PC-9 (cell line): ENCODE measurements around the gene PCYT2.

Experiments used
- CTCF ChIP-seq: fragments of 200-600 bp; sonication (generic); conservative IDR thresholded peaks from 2 replicates; pipeline ENCODE4 v1.6.1; 2017; ENCODE audit warnings: mixed run types, antibody characterized with exemption, mild to moderate bottlenecking, moderate library complexity
- EZH2 ChIP-seq: fragments of 200-600 bp; sonication (generic); IDR thresholded peaks from 2 replicates; pipeline ENCODE4 v1.8.0; 2017; ENCODE audit warnings: antibody characterized with exemption, low read depth

GRCh38 chr17:81910840-81911276 is 341 bp downstream of the PCYT2 start:
- no peak for TF ChIP-seq CTCF
- TF ChIP-seq EZH2, result no peak
